ENCODE data around the gene JUND. TPM values are rescaled to one million over a fixed set of nuclear protein-coding genes. Genes with fewer than 3 reads are reported as not detected.

JUND gene
- total RNA-seq, 1 experiment from 2014 or later, result 221 TPM

DNA sequence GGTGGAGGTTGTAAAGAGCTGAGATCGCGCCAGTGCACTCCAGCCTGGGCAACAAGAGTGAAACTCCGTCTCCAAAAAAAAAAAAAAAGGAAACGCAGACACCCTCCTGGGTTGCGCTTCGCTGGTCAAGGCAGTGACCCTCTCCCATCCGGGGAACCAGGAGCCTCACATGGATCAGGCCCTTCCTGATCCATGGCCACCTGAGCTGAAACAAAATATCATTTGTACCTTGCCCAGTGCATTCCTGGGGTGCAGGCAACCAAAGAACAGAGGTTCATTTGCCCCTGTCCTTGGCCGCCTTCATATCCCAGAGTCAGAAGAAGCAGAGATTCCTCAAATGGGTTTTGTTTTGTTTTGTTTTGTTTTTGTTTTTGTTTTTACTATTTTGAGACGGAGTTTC is 49.4 kb upstream of the JUND start:
- no peak overlapping the region for H2AFZ ChIP-seq (ENCODE audit: low read depth, low read length, poor library complexity, severe bottlenecking)
- H3K9me2 ChIP-seq (ENCODE audit: insufficient read depth), result no peaks in the 10 kb centered on the region
- no peak overlapping the region for H3K9ac ChIP-seq (ENCODE audit: low read length)
- H3K4me3 ChIP-seq (replicated peaks in 1 of 2; ENCODE audit: low read depth in 1 of 2, low read length in 2 of 2), result no peak overlapping the region
- H3K9me3 ChIP-seq (ENCODE audit: control insufficient read depth in 1 of 2, insufficient read depth in 1 of 2, low read depth in 1 of 2, low read length in 2 of 2), result no peaks in the 10 kb centered on the region
- H3K4me2 ChIP-seq (ENCODE audit: low read length), result no peak overlapping the region
- ChIA-PET POLR2A (interaction anchor here (0.8 kb wide), 1 partner anchor 9 kb away, joined by 3 read pairs; no protein-coding TSS in a partner anchor), CTCF (interaction anchor here (1.3 kb wide), 1 partner anchor 9 kb away, joined by 3 read pairs; no protein-coding TSS in a partner anchor), RAD21 (ENCODE audit: low non-redundant PET in 1 of 2, low total read pairs in 2 of 2, uncharacterized antibody in 2 of 2, unreplicated experiment in 2 of 2) (interaction anchor here in 1 of 2 experiments (1.0 kb wide), 1 partner anchor 53 kb away, joined by 4 read pairs; no protein-coding TSS in a partner anchor)
- no peaks in the 10 kb centered on the region for H3K36me3 ChIP-seq (ENCODE audit: control insufficient read depth in 1 of 2, insufficient read depth in 2 of 2, low read length in 2 of 2)
- DNase-seq (ENCODE audit: low read depth, low spot score), result no peak
- intact Hi-C loops (cut with micrococcal nuclease), result no loop called here
- no TSS peak for BruUV-seq (replicated peaks)
- H3K27me3 ChIP-seq (ENCODE audit: insufficient read depth, low read length), result no peaks in the 10 kb centered on the region
- no peaks in the 10 kb centered on the region for H4K20me1 ChIP-seq (ENCODE audit: insufficient read depth)
- TF ChIP-seq SIN3A (IDR thresholded peaks at IDR 0.05; ENCODE audit: low read depth) (no peak), RAD21 (IDR thresholded peaks at IDR 0.05; ENCODE audit: low read depth) (no peak), CBX3 (IDR thresholded peaks at IDR 0.05; ENCODE audit: low read depth) (no peak), POLR2AphosphoS5 (IDR thresholded peaks at IDR 0.05; ENCODE audit: low read depth, low read length) (no peak), EZH2 (IDR thresholded peaks at IDR 0.05) (no peak), ZNF274 (IDR thresholded peaks at IDR 0.05; ENCODE audit: low read depth, low read length) (no peak), FOSL1 (IDR thresholded peaks at IDR 0.05; ENCODE audit: low read depth) (no peak), EZH2phosphoT487 (IDR thresholded peaks at IDR 0.05; ENCODE audit: borderline replicate concordance) (no peak)
- TF ChIP-seq, protein P1, sequence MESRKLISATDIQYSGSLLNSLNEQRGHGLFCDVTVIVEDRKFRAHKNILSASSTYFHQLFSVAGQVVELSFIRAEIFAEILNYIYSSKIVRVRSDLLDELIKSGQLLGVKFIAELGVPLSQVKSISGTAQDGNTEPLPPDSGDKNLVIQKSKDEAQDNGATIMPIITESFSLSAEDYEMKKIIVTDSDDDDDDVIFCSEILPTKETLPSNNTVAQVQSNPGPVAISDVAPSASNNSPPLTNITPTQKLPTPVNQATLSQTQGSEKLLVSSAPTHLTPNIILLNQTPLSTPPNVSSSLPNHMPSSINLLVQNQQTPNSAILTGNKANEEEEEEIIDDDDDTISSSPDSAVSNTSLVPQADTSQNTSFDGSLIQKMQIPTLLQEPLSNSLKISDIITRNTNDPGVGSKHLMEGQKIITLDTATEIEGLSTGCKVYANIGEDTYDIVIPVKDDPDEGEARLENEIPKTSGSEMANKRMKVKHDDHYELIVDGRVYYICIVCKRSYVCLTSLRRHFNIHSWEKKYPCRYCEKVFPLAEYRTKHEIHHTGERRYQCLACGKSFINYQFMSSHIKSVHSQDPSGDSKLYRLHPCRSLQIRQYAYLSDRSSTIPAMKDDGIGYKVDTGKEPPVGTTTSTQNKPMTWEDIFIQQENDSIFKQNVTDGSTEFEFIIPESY (IDR thresholded peaks at IDR 0.05; ENCODE audit: extremely low read depth, insufficient replicate concordance, low read length), result no peak
- TF ChIP-seq, protein P2, sequence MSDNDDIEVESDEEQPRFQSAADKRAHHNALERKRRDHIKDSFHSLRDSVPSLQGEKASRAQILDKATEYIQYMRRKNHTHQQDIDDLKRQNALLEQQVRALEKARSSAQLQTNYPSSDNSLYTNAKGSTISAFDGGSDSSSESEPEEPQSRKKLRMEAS (IDR thresholded peaks at IDR 0.05), result no peak
- H3K4me1 ChIP-seq (ENCODE audit: control insufficient read depth in 1 of 2, insufficient read depth in 2 of 2, low read length in 2 of 2), result peaks cover 8 to 23% of the 10 kb centered on the region in 2 experiments
- no peak for ATAC-seq
- no peaks in the 10 kb centered on the region for H3K79me2 ChIP-seq (ENCODE audit: insufficient read depth, low read length)
- no peak overlapping the region for H3K27ac ChIP-seq (ENCODE audit: low read depth, low read length)

Data from HCT116 (cell line).